ENCODE data around the gene BANP.
"Not testable (repeated sequence)": the region's sequence is repeated elsewhere in the genome, so short reads cannot be mapped to it uniquely, and the experiment has no call there.

The BANP gene

DNA sequence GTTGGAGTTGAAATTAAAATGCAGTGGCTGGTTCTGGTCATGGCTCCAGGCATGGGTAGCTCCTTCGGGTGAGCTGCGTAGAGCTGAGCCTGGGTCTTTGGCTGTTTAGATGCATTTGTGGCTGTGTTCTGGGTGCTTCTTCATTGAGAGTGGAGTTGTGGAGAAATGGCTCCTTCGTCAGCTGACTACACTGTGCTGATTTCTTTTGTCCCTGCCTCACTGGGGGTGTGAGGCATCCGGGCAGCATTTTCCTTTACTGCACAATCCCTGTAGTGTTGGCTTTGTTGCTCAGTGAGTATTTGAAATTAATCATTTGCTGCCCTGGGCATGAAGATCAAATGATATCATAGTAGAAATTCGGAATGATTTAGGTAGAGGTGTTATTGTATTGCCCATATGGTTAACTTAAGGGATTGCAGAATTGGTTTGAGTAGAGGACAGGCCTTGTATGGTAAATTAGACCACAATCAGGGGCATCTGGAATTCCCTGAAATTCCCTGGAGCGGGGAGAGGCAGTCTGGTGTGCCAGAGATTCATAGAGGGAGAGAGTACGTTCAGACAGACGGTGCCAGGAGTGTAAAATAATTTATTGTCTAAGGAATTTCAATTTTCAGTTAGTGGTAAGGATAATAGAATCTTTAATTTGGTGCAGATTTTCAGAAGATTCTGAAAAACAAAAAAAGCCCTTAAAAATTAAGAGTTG, 92.1 kb downstream of the BANP start:
- not testable (repeated sequence) for H3K9me3 ChIP-seq (replicated peaks; ENCODE audit: low read length); H3K4me3 ChIP-seq (ENCODE audit: low read length); H3K9ac ChIP-seq (ENCODE audit: low read depth, low read length); H3K4me1 ChIP-seq (ENCODE audit: control insufficient read depth, insufficient read depth, low read length); H3K4me2 ChIP-seq (ENCODE audit: low read length); H3K27me3 ChIP-seq (ENCODE audit: control insufficient read depth, insufficient read depth, low read length); H3K36me3 ChIP-seq (ENCODE audit: insufficient read depth, low read length)

DNA sequence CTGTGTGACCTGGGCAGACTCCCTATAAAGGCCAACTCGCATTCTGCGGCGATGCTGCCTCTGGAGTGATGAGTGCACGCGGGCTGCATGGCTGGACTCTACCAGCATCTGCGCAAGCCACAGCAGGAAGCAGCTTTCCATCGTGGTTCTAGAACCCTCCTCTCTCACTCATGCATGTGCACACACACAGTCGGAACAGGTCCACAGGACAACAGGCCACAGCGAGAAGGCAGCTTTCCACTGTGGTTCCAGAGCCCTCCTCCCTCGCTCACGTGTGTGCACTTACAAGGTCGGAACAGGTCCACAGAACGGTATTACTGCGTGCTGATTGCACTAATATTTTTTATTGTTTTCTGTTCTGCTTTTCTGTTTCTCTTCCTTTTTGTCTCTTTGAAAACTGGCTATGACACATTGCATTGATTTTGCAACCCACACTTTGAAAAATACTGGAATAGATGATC, 92.9 kb downstream of the BANP start:
- not testable (repeated sequence) for H3K9me3 ChIP-seq (replicated peaks; ENCODE audit: low read length); H3K4me1 ChIP-seq (ENCODE audit: control insufficient read depth, insufficient read depth, low read length); H3K9ac ChIP-seq (ENCODE audit: low read depth, low read length); H3K4me3 ChIP-seq (ENCODE audit: low read length); H3K4me2 ChIP-seq (ENCODE audit: low read length); H3K27me3 ChIP-seq (ENCODE audit: control insufficient read depth, insufficient read depth, low read length)
- peaks cover 12% of the 10 kb centered on the region for H3K36me3 ChIP-seq (ENCODE audit: insufficient read depth, low read length)

DNA sequence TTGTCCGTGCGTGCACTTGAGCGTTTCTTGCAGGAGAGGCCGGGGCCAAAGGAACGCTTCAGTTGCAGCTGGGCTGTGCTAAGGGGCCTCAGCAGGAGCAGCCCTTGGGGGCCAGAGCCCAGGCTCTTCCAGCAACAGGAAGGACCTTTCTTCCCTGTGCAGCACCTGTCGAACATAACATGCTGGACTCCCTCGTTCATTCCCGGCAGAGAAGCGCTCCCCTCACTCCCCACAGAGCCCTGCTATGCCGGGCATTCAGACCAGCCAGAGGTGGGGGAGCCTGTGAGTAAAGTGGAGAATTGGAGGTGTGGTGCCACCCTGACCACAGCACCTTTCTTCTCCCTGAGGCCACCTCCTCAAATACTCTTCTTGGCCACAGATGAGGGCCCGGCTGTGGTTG, 94.1 kb downstream of the BANP start:
- peaks cover 12% of the 10 kb centered on the region for H3K36me3 ChIP-seq (ENCODE audit: insufficient read depth, low read length)
- not testable (repeated sequence) for H3K27me3 ChIP-seq (ENCODE audit: control insufficient read depth, insufficient read depth, low read length); H3K4me1 ChIP-seq (ENCODE audit: control insufficient read depth, insufficient read depth, low read length); H3K4me3 ChIP-seq (ENCODE audit: low read length); H3K9me3 ChIP-seq (replicated peaks; ENCODE audit: low read length); H3K9ac ChIP-seq (ENCODE audit: low read depth, low read length); H3K4me2 ChIP-seq (ENCODE audit: low read length)

DNA sequence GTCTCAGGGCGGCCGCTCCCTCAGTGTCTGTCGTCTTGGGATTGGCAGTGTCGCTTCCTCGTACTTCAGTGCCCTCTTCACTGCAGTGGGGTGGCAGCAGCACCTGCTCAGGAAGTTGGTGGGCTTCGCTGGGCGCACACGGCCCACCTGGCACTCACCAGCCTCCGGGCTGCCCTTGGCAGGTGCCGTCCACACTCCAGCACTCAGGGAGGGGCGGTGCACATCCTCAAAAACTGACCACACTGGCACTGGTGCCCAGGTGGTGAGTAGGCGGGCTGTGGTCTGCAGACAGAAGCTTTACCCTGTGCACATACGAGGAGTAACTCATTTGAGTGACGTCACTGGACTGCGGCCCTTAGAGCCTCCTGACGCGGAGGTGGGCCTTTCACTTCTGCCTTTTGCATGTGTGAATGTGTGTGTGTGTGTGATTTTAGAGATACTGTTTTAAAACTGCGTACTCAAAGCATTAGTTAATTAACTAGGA, 94.6 kb downstream of the BANP start:
- no peaks in the 10 kb centered on the region for H3K4me1 ChIP-seq (ENCODE audit: control insufficient read depth, insufficient read depth, low read length)
- no peaks in the 10 kb centered on the region for H3K9me3 ChIP-seq (replicated peaks; ENCODE audit: low read length)
- H3K27me3 ChIP-seq (ENCODE audit: control insufficient read depth, insufficient read depth, low read length) = no peaks in the 10 kb centered on the region
- no peak overlapping the region for H3K4me3 ChIP-seq (ENCODE audit: low read length)
- no peak overlapping the region for H3K4me2 ChIP-seq (ENCODE audit: low read length)
- peaks cover 12% of the 10 kb centered on the region for H3K36me3 ChIP-seq (ENCODE audit: insufficient read depth, low read length)
- no peak overlapping the region for H3K9ac ChIP-seq (ENCODE audit: low read depth, low read length)

DNA sequence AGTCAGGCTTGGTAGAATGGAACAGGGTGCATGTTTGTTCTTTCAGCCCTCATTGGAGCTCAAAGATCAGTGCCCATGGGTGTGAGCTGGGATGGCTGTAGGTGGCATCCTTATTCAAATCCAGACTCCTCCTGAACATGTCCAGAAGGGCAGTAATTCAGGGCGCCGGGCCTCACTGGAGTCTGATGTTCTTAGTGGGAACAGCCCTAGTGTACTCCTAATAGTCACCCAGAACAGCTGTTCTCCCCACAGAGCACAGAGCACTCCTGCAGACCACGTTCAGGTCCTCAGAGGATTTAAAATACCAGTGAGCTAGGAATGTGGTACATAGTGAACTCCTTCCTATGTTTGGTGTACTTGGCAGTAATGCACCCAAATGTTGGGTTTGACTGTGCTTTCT, 96.2 kb downstream of the BANP start:
- no peaks in the 10 kb centered on the region for H3K4me1 ChIP-seq (ENCODE audit: control insufficient read depth, insufficient read depth, low read length)
- H3K4me3 ChIP-seq (ENCODE audit: low read length) = no peak overlapping the region
- no peak overlapping the region for H3K9ac ChIP-seq (ENCODE audit: low read depth, low read length)
- no peaks in the 10 kb centered on the region for H3K9me3 ChIP-seq (replicated peaks; ENCODE audit: low read length)
- no peaks in the 10 kb centered on the region for H3K27me3 ChIP-seq (ENCODE audit: control insufficient read depth, insufficient read depth, low read length)
- no peak overlapping the region for H3K4me2 ChIP-seq (ENCODE audit: low read length)
- H3K36me3 ChIP-seq (ENCODE audit: insufficient read depth, low read length) = peaks cover 12% of the 10 kb centered on the region

DNA sequence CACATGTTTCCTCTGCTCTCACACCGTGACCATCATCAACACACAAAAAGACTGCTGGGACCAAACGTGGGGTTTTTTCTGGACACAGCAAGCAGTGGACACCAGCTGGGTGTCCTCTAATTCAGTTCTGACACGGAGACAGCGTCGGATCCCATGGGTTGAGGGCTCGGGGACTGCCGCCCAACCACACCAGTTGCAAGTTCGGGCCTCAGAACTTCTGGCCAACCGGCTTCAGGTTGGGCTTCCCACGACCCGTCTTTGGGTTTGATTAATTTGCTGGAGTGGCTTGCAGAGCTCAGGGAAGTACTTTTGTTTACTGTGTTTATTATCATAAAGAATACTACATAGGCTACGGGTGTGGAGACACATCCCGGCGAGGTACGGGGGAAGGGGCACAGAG, 97.8 kb downstream of the BANP start:
- Histone ChIP-seq H3K9me3 (replicated peaks; ENCODE audit: low read length) (no peaks in the 10 kb centered on the region), H3K36me3 (ENCODE audit: insufficient read depth, low read length) (peaks cover 12% of the 10 kb centered on the region), H3K27me3 (ENCODE audit: control insufficient read depth, insufficient read depth, low read length) (no peaks in the 10 kb centered on the region), H3K9ac (ENCODE audit: low read depth, low read length) (no peak overlapping the region), H3K4me1 (ENCODE audit: control insufficient read depth, insufficient read depth, low read length) (no peaks in the 10 kb centered on the region), H3K4me3 (ENCODE audit: low read length) (no peak overlapping the region), H3K4me2 (ENCODE audit: low read length) (no peak overlapping the region)

DNA sequence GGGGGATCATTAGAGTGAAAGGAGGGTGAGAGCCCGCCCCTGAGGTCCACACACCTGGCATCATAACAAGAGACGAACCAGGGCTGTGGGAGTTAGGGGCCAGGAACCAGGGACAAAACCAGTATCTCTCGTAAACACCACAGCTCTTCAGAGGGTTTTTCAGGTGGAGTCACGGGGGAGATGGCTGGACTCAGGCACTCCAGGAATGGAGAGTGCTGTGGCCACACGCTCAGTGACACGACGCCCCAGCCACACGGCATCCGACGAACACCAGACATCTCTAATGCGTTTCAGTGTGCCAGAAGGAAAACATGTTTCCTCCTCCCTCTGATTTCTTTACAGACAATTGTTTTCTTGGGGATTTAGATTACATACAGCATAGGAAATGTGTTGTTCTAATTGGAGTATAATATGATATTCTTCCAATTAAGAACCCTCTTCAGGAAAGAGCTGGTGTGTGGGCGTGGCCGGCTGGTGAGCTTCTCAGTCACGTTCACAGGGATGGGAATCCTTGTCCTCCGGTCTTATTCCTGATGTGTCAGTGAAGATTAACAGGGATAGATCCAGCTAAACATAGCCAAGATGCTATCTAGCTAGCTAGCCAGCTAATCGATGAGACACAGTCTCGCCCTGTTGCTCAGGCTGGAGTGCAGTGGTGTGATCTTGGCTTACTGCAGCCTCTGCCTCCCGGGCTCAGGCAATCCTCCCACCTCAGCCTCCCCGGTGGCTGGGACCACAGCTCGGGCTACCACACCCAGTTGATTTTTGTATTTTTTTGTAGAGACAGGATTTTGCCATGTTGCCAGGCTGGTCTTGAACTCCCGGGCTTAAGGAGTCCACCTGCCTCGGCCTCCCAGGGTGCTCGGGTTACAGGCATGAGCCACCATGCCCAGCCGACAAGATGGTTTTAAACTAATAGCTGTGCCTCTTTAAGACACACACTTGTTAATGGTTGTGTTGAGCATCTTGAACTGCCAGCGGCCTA, 98.6 kb downstream of the BANP start:
- Histone ChIP-seq H3K4me3 (ENCODE audit: low read length) (no peak overlapping the region), H3K9me3 (replicated peaks; ENCODE audit: low read length) (no peaks in the 10 kb centered on the region), H3K4me1 (ENCODE audit: control insufficient read depth, insufficient read depth, low read length) (no peaks in the 10 kb centered on the region), H3K36me3 (ENCODE audit: insufficient read depth, low read length) (peaks cover 12% of the 10 kb centered on the region), H3K9ac (ENCODE audit: low read depth, low read length) (no peak overlapping the region), H3K27me3 (ENCODE audit: control insufficient read depth, insufficient read depth, low read length) (no peaks in the 10 kb centered on the region), H3K4me2 (ENCODE audit: low read length) (no peak overlapping the region)

DNA sequence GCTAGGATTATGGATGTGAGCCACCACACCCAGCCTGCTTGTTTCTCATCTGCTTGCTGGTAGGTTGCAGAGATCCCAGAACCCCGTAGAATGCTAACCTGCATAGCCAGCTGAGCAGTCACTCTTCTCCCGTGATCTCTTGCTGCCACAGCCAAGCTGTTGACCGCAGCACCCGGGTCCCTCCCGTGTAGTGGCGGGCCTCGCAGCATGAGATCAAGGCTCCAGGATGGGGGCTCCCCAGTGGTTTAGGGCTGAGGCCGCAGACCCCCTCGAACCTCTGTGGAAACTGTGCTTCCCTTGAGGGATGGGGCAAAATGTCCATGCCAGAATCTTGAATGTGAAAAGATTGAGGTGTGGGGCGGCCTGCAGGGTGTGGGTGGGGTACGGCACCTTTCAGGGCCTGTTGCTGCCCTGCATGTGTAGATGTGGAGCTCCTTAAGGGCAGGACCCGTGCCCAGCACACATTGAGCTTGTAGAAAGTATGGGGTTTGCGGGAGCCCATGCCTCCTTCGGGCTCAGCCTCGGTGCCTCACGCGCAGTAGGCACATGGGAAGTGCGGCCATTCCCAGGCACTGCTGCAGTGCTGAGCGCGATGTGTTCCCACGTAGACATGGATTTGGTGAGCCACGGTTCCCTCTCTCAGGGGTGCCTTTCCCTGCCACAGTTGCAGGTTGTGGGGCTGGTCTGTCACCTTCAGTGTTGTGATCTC, 99.9 kb downstream of the BANP start:
- no peaks in the 10 kb centered on the region for H3K4me1 ChIP-seq (ENCODE audit: control insufficient read depth, insufficient read depth, low read length)
- H3K9me3 ChIP-seq (replicated peaks; ENCODE audit: low read length) = no peaks in the 10 kb centered on the region
- no peak overlapping the region for H3K4me3 ChIP-seq (ENCODE audit: low read length)
- H3K27me3 ChIP-seq (ENCODE audit: control insufficient read depth, insufficient read depth, low read length) = no peaks in the 10 kb centered on the region
- no peak overlapping the region for H3K9ac ChIP-seq (ENCODE audit: low read depth, low read length)
- no peak overlapping the region for H3K4me2 ChIP-seq (ENCODE audit: low read length)
- H3K36me3 ChIP-seq (ENCODE audit: insufficient read depth, low read length) = peaks cover 10% of the 10 kb centered on the region

DNA sequence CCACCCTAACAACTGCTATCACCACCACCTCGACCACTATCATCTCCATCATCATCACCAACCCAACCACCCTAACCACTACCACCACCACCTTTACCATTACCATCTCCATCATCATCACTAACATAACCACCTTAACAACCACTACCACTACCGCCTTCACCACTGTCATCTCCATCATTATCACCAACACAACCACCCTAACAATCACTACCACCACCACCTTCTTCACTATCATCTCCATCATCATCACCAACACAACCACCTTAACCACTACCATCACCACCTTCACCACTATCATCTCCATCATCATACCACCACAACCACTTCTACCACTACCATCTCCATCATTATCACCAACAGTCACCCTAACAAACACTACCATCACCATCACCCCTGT, 101.4 kb downstream of the BANP start:
- Histone ChIP-seq H3K4me3 (ENCODE audit: low read length) (no peak overlapping the region), H3K4me2 (ENCODE audit: low read length) (no peak overlapping the region), H3K27me3 (ENCODE audit: control insufficient read depth, insufficient read depth, low read length) (no peaks in the 10 kb centered on the region), H3K9me3 (replicated peaks; ENCODE audit: low read length) (no peaks in the 10 kb centered on the region), H3K36me3 (ENCODE audit: insufficient read depth, low read length) (peaks cover 10% of the 10 kb centered on the region), H3K9ac (ENCODE audit: low read depth, low read length) (no peak overlapping the region), H3K4me1 (ENCODE audit: control insufficient read depth, insufficient read depth, low read length) (no peaks in the 10 kb centered on the region)

DNA sequence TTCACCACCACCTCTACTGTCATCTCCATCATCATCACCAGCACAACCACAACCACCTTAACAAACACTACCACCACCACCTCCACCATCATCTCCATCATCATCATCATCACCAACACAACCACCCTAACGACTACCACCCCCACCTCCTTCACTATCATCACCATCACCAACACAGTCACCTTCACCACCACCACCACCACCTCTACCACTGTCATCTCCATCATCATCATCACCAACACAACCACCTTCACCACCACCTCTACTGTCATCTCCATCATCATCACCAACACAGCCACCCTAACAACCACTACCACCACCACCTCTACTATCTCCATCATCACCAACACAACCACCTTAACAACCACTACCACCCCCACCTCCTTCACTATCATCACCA, 102.2 kb downstream of the BANP start:
- not testable (repeated sequence) for H3K4me2 ChIP-seq (ENCODE audit: low read length); H3K27me3 ChIP-seq (ENCODE audit: control insufficient read depth, insufficient read depth, low read length); H3K4me1 ChIP-seq (ENCODE audit: control insufficient read depth, insufficient read depth, low read length); H3K9me3 ChIP-seq (replicated peaks; ENCODE audit: low read length); H3K4me3 ChIP-seq (ENCODE audit: low read length); H3K36me3 ChIP-seq (ENCODE audit: insufficient read depth, low read length); H3K9ac ChIP-seq (ENCODE audit: low read depth, low read length)

DNA sequence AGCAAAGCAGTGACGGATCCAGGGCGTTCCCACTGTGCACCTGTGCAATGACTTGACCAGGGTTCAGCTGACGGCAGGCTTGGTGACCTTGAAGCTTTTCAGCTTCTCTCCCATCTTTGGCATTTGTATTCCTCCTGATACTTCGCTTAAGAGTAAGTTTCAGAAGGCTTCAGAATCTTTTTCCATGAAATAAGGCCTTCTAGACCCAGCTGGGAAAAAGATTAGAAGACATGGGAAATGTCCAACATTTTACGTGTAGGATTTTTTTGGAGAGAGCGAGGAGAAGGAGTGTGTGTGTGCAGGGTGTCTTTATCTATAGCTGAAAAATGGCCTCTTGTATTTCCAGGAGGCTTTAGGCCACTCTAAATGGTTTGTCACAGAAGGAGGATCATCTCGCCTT, 104.1 kb downstream of the BANP start:
- H3K4me3 ChIP-seq (ENCODE audit: low read length) = no peak overlapping the region
- no peak overlapping the region for H3K4me2 ChIP-seq (ENCODE audit: low read length)
- no peaks in the 10 kb centered on the region for H3K27me3 ChIP-seq (ENCODE audit: control insufficient read depth, insufficient read depth, low read length)
- H3K4me1 ChIP-seq (ENCODE audit: control insufficient read depth, insufficient read depth, low read length) = no peaks in the 10 kb centered on the region
- H3K36me3 ChIP-seq (ENCODE audit: insufficient read depth, low read length) = peaks cover 11% of the 10 kb centered on the region
- H3K9ac ChIP-seq (ENCODE audit: low read depth, low read length) = no peak overlapping the region
- H3K9me3 ChIP-seq (replicated peaks; ENCODE audit: low read length) = no peaks in the 10 kb centered on the region
